BJ (cell line): ENCODE results near the gene RAP2C. TPM values are rescaled to one million over a fixed set of nuclear protein-coding genes. Genes with fewer than 3 reads are reported as not detected.

Experiments used
- CTCF ChIA-PET: fragments of 350-600 bp; formaldehyde crosslinking; extraction: SDS; loops from one replicate; lab custom pipeline; 2021; ENCODE audit warnings: antibody characterized with exemption, inconsistent platforms; lab: Yijun Ruan, JAX
- POLR2A ChIA-PET: fragments of 300-600 bp; sonication (Branson Sonifier 250); formaldehyde crosslinking; extraction: SDS; loops from one replicate; lab custom pipeline; 2021; ENCODE audit warnings: antibody characterized with exemption; lab: Charles Lee
- DNase-seq: peaks from one replicate; pipeline ENCODE4 v3.0.0-alpha.2; 2011; ENCODE audit warnings: low read depth
- H3K27me3 ChIP-seq: 2 replicates; pipeline ENCODE4 v1.6.0; 2011; ENCODE audit warnings: low read length; ENCODE audit not compliant: control insufficient read depth, insufficient read depth
- H3K36me3 ChIP-seq: 2 replicates; pipeline ENCODE4 v1.5.1; 2011; ENCODE audit warnings: low read length; ENCODE audit not compliant: control insufficient read depth, insufficient read depth
- H3K4me3 ChIP-seq: 2 replicates; pipeline ENCODE4 v1.5.1; 2011; ENCODE audit warnings: low read depth, mild to moderate bottlenecking, control low read depth, low read length
- CTCF ChIP-seq: IDR thresholded peaks from 2 replicates; pipeline ENCODE4 v1.5.1; 2011; ENCODE audit warnings: low read depth, mild to moderate bottlenecking, control low read depth, inconsistent platforms, low read length, moderate library complexity; ENCODE audit not compliant: insufficient read depth
- polyA plus RNA-seq: library from polyadenylated mRNA; depleted of rRNA; stranded (reverse); fragments of >200 nt; gene quantifications from 2 replicates; pipeline ENCODE4 v1.2.3, GENCODE V29; 2011

The RAP2C gene
- polyA plus RNA-seq, 1 experiment = 9.0 TPM

- H3K4me3 ChIP-seq = no peak overlapping the region
- POLR2A ChIA-PET = no interaction called here
- TF ChIP-seq CTCF = no peak
- H3K27me3 ChIP-seq = no peaks in the 10 kb centered on the region
- no peaks in the 10 kb centered on the region for H3K36me3 ChIP-seq
- DNase-seq = no peak
- CTCF ChIA-PET = no interaction called here
These were observed 37.9 kb upstream of the RAP2C start for GRCh38 chrX:132257116-132257515.

- DNase-seq = no peak
- POLR2A ChIA-PET = no interaction called here
- Histone ChIP-seq H3K4me3 (no peak overlapping the region), H3K27me3 (no peaks in the 10 kb centered on the region), H3K36me3 (no peaks in the 10 kb centered on the region)
- CTCF ChIA-PET = no interaction called here
- no peak for TF ChIP-seq CTCF
These were observed 16.9 kb upstream of the RAP2C start for GRCh38 chrX:132236121-132236520.

- ChIA-PET POLR2A (no interaction called here), CTCF (no interaction called here)
- H3K4me3 ChIP-seq = no peak overlapping the region
- H3K36me3 ChIP-seq = no peaks in the 10 kb centered on the region
- DNase-seq = no peak
- H3K27me3 ChIP-seq = no peaks in the 10 kb centered on the region
- TF ChIP-seq CTCF = no peak
These were observed 16.2 kb upstream of the RAP2C start for GRCh38 chrX:132235488-132235887.

- POLR2A ChIA-PET = no interaction called here
- H3K27me3 ChIP-seq = no peaks in the 10 kb centered on the region
- no peak overlapping the region for H3K4me3 ChIP-seq
- H3K36me3 ChIP-seq = no peaks in the 10 kb centered on the region
- TF ChIP-seq CTCF = no peak
- CTCF ChIA-PET = no interaction called here
- DNase-seq = no peak
These were observed 12.3 kb upstream of the RAP2C start for GRCh38 chrX:132231587-132231986.

GRCh38 chrX:132227383-132228112 is 8.3 kb upstream of the RAP2C start:
- CTCF ChIA-PET = interaction anchor here (1.8 kb wide), 2 partner anchors 65 to 387 kb away, joined by 5 to 10 read pairs; no protein-coding TSS in a partner anchor
- no peak for TF ChIP-seq CTCF
- H3K36me3 ChIP-seq = no peaks in the 10 kb centered on the region
- no peak overlapping the region for H3K4me3 ChIP-seq
- no peaks in the 10 kb centered on the region for H3K27me3 ChIP-seq
- POLR2A ChIA-PET = no interaction called here
- no peak for DNase-seq
